ENCODE measurements around the gene MEIOB.

Gene MEIOB

GRCh38 chr16:1828645-1829410 is 43.1 kb downstream of the MEIOB start:
- no peak for DNase-seq (ENCODE audit: low read depth)

- DNase-seq (ENCODE audit: low read depth), result peak; percentile 80
These were observed 45.0 kb downstream of the MEIOB start, which contains the start of the genes FAHD1 and HAGH for GRCh38 chr16:1826691-1827573. Gene FAHD1 (plus strand): TSS chr16:1827206. CDS start chr16:1827239, 33 bp downstream. Gene HAGH (minus strand): TSS chr16:1826825. CDS start chr16:1826787, 38 bp downstream.

- DNase-seq (ENCODE audit: low read depth), result peak; percentile 49
These were observed 45.9 kb downstream of the MEIOB start for GRCh38 chr16:1825864-1826690.

GRCh38 chr16:1825381-1825863 is 46.5 kb downstream of the MEIOB start:
- no peak for DNase-seq (ENCODE audit: low read depth)

GRCh38 chr16:1823821-1824220 is 48.1 kb downstream of the MEIOB start:
- no peak for DNase-seq (ENCODE audit: low read depth)

- no peak for DNase-seq (ENCODE audit: low read depth)
These were observed 49.2 kb downstream of the MEIOB start for GRCh38 chr16:1822801-1823200.

- no peak for DNase-seq (ENCODE audit: low read depth)
These were observed 49.9 kb downstream of the MEIOB start for GRCh38 chr16:1821861-1822611.

- DNase-seq (ENCODE audit: low read depth), result no peak
These were observed 51.0 kb downstream of the MEIOB start for GRCh38 chr16:1820946-1821290.

GRCh38 chr16:1820096-1820945 is 51.6 kb downstream of the MEIOB start:
- no peak for DNase-seq (ENCODE audit: low read depth)

GRCh38 chr16:1819611-1820010 is 52.4 kb downstream of the MEIOB start:
- no peak for DNase-seq (ENCODE audit: low read depth)

GRCh38 chr16:1818873-1819525 is 53.0 kb downstream of the MEIOB start:
- DNase-seq (ENCODE audit: low read depth), result no peak

- no peak for DNase-seq (ENCODE audit: low read depth)
These were observed 53.6 kb downstream of the MEIOB start for GRCh38 chr16:1818204-1818872.

GRCh38 chr16:1817716-1818115 is 54.2 kb downstream of the MEIOB start:
- DNase-seq (ENCODE audit: low read depth), result no peak

- DNase-seq (ENCODE audit: low read depth), result no peak
These were observed 54.7 kb downstream of the MEIOB start for GRCh38 chr16:1817276-1817589.

- no peak for DNase-seq (ENCODE audit: low read depth)
These were observed 55.3 kb downstream of the MEIOB start for GRCh38 chr16:1816396-1817275.

- no peak for DNase-seq (ENCODE audit: low read depth)
These were observed 56.5 kb downstream of the MEIOB start for GRCh38 chr16:1815461-1815860.

- DNase-seq (ENCODE audit: low read depth), result peak; percentile 17
These were observed 59.2 kb downstream of the MEIOB start for GRCh38 chr16:1812732-1813163.

GRCh38 chr16:1810536-1810935 is 61.4 kb downstream of the MEIOB start:
- DNase-seq (ENCODE audit: low read depth), result no peak
